HG03060 (cell line): ENCODE data around the gene EBF4.

ENCODE experiments used
- ATAC-seq: cut with Tn5 transposase; IDR thresholded peaks from one replicate; pipeline ENCODE4 v1.9.1; 2021; ENCODE audit warnings: low read depth, moderate number of reproducible peaks; ENCODE audit not compliant: unreplicated experiment

Gene EBF4, protein sequence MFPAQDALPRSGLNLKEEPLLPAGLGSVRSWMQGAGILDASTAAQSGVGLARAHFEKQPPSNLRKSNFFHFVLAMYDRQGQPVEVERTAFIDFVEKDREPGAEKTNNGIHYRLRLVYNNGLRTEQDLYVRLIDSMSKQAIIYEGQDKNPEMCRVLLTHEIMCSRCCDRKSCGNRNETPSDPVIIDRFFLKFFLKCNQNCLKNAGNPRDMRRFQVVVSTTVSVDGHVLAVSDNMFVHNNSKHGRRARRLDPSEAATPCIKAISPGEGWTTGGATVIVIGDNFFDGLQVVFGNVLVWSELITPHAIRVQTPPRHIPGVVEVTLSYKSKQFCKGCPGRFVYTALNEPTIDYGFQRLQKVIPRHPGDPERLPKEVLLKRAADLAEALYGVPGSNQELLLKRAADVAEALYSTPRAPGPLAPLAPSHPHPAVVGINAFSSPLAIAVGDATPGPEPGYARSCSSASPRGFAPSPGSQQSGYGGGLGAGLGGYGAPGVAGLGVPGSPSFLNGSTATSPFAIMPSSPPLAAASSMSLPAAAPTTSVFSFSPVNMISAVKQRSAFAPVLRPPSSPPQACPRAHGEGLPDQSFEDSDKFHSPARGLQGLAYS

DNA sequence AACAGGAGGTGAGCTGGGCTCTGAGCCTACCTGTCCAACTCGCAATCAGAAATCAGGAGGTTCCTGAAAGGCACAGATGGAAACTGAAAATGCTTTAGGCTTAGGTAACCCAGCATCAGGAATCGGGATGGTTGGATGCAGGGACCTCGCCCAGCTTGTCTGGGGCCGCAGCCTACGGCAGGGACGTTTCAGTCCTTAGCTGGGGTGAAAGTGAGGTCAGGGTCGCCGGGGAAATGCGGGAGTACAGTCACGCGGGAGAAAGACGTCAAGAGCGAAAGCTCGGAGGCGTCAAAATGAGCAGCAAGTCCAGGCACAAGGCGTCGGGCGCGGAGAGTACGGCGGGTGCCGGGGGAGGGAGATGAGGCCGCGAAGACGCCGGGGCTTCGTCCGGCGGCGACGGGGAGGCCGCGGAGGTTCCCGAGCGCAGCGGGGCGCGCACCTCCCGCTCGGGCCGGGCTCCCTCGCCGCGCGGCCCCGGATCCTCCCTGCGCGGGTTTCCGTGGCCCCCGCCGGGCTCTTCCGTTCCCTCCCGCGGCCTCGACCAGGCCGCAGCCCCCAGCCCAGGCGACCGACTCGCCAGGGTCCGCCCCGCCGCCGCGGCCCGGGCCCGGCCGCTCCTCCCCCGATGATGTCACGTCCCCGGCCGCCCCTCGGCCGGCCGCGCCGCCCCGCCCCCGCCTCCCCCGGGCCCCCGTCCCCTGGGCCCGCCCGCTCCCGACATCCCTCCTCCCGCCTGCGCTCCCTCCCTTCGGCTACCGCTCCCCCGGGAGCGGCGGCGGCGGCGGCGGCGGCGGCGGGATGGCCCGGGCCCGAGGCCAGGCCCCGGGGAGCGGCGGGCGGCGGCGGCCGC, at the start of gene EBF4:
TSS of gene EBF4 (plus strand) at position 745 of the 850 bp plus-strand sequence. CDS start 866 bp downstream, outside the sequence.
- ATAC-seq, result no peak

DNA sequence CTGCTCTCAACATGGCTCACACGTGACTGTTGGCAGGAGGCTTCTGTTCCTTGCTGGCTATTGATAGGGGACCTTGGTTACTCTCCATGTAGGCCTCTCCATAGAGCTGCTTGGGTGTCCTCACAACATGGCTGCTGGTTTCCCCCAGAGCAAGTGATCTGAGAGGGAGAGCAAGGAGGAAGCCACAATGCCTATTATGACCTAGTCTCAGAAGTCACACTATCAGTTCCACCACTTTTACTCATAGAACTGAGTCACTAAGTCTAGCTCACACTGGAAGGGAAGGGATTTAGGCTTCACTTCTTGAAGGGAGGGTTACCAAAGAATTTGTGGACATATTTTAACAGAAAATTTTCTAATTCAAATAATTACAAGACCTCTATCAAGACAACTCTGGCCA, 48.9 kb upstream of the EBF4 start:
- no peak for ATAC-seq

DNA sequence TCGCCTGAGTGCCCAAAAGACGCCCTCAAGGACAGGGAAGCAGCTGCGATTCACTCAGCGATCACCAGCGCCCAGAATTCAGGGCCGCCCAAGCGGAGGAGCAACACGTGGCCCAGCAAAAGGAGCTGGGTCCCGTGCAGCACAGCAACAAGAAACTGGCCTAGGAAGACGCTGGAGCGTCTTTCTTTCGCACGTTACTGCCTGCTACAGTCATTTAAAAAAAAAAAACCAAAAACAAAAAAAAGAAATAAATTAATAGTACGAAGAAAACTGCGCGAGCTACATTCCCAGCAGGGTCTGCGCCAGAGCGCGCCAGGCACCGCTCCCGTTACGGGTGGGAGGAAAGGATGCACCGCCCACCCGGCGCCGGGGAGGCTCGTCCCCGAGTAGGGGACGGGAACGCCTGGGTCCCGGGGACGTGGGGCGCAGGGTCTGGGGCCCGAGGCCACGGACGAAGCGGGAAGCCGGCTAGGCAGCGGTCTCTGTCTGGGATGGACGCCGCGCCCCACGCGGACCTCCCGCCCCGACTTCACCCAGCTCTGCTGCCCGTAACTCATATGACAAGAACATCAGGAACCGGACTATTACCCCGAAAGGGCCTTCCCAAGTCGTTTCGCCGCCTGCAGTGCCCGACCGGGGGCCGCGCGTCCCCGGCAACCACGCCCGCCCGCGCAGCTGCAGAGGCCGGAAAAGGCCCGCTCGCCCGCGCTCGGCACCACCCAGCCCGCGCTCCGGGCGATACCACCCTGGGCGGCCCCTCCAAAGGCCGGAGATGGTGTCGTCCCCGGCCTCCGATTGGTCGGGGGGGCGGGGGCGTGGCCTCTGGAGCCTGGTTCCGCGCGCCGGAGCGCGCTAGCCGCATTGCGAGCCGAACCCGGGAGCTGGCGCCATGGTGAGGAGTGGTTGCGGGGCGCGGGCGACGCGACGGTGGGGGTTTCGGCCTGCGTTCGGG, 40.5 kb upstream of the EBF4 start, which contains the start of gene NOP56:
TSS of gene NOP56 (plus strand) at position 861 of the 952 bp plus-strand sequence. CDS start at position 890, 29 bp downstream.
- peak; percentile 58 for ATAC-seq

DNA sequence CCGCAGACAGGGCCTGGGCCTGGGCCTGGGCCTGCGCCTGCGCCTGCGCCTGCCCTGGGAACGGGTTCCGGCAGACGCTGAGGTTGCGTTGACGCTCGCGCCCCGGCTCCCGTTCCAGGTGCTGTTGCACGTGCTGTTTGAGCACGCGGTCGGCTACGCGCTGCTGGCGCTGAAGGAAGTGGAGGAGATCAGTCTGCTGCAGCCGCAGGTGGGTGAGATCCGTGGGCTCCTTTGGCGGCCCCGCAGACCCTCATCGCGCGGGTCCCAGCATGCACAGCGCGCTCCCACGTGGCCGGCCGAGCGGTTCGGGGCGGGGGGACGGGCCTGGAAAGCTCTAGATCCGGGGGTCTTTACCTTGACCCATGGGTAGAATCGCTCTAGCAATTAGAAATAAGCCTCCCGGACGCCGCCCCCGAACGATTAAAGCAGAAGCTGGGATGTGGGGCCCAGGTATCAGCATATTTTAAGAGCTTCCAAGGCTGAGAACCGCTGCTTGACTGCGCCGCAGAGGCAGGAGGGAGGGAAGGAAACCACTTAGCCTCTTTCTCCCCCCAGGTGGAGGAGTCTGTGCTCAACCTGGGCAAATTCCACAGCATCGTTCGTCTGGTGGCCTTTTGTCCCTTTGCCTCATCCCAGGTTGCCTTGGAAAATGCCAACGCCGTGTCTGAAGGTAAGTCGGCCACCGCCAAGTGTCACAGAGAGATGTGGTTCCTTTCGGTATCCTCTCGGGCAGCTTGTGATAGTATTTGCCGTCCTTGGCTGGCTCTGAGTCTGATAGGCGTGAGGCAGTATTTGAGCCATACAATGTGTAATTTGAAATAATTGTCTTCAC, 39.6 kb upstream of the EBF4 start:
- ATAC-seq, result peak; percentile 23

DNA sequence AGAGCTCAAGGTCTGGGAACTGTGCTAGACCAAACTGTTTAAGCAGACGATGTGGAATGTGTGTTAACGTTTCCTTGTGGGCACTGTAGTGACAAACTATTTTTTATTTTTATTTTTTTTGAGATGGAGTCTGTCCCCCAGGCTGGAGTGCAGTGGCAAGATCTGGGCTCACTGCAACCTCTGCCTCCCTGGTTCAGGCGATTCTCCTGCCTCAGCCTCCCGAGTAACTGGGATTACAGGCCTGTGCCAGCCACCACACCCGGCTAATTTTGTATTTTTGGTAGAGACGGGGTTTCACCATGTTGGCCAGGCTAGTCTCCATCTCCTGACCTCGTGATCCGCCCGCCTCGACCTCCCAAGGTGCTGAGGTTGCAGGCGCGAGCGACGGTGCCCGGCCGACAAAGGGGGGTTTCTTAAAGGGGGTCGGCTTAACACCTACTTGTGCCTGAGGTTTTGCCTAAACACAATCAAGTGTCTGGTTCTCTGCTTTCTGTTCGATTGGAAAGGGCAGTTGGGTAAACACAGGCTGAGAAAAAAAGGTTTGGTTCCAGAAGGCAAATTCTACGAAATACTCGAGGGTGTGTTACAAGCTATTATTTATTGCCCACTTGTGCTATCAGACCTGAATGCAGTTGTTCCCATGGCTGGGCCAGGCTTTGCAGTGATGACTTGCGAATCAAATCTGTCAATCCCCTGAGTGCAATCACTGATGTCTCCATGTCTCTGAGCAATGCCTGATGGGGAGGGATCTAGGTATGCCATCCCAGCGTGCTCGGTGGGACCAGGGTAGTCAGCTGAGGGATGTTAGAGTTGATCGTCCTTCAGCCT, 38.8 kb upstream of the EBF4 start:
- no peak for ATAC-seq

DNA sequence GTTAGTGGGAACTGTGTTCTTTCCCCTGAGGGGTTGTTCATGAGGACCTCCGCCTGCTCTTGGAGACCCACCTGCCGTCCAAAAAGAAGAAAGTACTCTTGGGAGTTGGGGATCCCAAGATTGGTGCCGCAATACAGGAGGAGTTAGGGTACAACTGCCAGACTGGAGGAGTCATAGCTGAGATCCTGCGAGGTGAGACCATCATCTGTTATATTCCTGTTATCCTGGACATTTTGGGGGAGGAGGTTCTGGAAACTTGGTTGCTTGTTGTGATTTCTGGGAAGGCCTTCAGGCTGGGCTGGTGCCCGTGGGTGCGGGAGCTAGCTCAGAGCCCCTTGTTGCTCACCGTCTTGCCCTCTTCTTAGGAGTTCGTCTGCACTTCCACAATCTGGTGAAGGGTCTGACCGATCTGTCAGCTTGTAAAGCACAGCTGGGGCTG, 38.2 kb upstream of the EBF4 start:
- ATAC-seq, result no peak

DNA sequence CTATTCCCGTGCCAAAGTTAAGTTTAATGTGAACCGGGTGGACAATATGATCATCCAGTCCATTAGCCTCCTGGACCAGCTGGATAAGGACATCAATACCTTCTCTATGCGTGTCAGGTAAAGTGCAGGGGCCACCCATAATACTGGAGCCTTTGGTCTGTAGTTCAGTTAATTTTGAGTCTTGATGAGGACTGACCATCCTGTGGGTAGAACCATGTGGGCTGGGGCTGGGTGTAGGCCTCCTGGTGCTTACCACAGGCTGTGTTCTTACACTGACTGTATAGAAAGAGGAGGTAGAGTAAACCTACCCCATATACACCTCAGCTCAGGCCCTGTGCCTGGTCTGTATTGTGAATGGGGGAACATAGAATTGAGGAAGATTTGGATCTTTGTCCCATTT, 37.7 kb upstream of the EBF4 start:
- ATAC-seq, result no peak

DNA sequence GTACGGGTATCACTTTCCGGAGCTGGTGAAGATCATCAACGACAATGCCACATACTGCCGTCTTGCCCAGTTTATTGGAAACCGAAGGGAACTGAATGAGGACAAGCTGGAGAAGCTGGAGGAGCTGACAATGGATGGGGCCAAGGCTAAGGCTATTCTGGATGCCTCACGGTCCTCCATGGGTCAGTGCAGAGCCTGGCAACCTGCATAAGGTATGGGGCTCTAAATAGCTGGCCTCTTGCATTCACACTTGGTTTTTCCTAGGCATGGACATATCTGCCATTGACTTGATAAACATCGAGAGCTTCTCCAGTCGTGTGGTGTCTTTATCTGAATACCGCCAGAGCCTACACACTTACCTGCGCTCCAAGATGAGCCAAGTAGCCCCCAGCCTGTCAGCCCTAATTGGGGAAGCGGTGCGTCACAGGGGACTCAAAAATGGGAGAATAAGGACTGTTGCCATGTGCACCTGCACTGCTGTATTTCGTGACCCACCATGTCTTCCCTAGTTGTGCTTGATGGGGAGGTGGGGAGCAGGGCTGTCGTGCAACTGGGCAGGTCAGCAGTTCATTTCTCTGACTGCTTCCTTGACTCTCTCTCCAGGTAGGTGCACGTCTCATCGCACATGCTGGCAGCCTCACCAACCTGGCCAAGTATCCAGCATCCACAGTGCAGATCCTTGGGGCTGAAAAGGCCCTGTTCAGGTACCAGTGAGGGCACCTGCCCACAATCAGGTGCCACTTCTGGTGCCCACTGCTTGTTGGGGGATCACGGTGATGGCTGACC, 37.1 kb upstream of the EBF4 start:
- ATAC-seq, result no peak

DNA sequence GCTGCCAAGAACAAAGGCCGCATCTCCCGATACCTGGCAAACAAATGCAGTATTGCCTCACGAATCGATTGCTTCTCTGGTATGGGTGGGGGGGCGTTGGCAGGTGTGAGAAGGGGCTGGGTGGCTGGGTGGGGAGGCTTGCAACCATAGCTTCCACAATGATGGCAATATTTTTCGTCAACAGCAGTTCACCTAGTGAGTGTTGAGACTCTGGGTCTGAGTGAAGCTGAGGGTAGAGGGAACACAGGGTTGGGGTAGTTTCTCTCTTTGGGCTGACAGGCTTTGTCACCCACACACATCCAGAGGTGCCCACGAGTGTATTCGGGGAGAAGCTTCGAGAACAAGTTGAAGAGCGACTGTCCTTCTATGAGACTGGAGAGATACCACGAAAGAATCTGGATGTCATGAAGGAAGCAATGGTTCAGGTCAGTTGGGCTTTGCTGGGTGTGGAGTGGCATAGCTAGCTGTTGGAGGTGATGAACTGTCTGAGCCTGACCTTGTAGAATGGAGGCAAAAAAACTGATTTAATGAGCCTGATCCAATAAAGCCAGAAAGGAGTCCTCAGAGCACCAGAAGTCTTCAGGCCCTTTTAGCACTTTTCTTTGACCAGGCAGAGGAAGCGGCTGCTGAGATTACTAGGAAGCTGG, 36.0 kb upstream of the EBF4 start:
- no peak for ATAC-seq

DNA sequence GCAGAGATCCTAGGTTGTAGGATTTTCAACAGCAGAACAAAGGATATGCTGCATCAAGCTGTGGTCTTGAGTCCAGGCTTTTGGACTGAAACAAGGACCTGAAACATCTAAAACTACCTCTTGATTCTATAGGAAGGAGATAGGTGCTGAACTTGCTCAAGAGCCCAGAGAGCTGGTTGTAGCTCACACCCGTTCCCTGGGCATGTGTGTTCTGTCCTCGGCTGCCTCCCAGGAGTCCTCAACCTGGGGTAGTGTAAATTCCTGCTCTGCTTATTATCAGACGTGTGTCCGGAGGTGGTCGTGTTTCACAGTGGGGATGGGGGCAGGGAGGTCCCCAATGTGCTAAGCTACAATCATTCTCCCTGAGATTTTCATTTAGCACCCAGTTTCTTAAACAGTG, 35.3 kb upstream of the EBF4 start:
- no peak for ATAC-seq

DNA sequence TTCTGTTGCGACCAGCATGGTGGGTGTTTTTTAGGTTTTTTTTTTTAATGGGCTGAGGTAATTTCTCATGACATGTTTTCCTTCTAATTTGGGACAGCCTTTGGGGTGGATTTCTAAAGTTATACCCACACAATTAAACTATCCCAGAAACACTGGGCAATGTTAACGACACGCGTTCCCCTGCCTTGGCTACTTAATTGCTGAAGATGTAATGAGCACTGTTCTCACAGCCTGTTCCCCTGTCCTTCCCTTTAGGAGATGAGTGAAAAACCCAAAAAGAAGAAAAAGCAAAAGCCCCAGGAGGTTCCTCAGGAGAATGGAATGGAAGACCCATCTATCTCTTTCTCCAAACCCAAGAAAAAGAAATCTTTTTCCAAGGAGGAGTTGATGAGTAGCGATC, 34.9 kb upstream of the EBF4 start:
- ATAC-seq, result no peak

DNA sequence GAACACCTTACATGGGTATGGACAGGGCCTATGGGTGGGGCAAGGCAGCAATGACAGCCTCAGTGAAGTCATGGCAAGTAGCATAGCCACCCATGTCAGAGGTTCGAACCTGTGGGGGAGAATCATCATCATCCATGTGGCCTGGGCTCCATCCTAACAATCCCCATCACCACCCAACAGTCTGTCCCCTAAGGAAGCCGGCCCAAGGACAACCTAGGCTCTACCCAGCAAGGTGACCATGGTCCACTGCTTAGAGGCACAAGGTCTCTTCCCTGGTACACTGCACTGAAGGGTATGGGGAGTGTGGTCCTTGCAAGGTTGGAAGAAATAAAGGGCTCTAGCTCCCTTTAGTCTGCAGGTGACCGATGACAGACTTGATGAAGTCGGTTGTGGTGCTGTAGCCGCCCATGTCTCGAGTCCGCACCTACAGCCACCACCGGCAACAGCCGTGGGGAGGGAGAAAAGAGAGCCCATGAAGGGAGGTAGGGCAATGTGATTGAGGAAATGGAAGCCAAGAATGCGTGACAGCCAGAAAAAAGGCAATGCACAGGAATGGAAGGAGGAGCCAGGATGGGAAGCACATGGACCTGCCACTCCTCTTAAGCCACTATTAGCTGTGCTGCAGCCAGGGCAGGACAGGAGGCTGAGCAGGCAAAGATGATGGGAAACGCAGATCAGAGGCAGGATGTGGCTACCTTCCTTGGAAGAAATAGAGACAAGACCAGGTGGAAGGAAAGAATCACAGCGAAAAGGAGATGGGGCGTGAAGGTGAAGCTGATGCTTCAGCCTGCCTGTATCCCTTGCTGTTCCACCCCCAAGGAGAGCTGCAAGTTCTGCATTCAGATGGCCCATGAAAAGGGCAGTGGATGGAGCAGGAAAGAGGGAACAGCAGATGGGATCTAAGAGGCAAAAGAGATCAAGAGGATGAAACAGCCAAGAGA, 33.9 kb upstream of the EBF4 start:
- no peak for ATAC-seq

DNA sequence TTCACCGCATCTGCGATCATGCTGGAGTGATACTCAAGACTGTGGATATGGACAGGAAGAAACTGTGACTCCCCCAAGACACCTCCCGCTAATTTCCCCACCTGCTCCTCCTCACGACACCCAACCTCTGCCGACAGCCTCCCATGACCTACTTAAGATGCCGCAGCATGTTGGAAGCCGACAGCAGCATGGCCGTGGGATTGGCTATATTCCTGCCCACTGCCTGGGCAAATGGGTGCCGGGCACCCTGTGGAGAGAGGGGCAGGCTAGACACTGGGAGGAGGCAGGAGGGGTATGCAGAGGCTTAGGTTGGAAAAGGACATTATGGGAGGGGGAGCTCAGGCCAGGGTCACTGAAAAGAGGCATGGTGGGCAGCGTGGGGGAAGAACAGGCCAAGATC, 33.0 kb upstream of the EBF4 start:
- no peak for ATAC-seq

DNA sequence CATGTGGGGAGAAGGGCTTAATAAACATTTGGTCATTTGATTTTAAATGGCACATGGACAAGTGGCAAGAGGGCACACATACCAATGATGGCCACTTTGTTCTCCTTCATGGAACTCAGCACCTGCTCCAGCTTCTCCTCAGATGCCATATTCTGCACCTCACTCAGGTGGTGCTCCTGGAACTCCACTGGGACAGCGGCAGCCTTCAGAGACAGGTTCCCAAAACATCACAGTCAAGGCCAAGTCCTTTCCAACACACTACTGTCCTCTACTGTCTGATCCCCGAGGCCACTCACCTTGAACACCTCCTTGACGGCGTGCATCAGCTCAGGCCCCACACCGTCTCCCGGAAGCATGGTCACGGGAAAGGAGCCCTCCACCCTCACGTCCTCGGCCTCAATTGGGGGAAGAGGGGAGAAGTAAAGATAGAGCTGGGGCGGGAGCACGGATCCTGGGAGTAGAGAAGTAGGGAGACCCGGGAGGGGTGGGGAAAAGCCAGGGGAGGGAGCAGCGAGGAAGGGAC, 29.2 kb upstream of the EBF4 start:
- ATAC-seq, result no peak

DNA sequence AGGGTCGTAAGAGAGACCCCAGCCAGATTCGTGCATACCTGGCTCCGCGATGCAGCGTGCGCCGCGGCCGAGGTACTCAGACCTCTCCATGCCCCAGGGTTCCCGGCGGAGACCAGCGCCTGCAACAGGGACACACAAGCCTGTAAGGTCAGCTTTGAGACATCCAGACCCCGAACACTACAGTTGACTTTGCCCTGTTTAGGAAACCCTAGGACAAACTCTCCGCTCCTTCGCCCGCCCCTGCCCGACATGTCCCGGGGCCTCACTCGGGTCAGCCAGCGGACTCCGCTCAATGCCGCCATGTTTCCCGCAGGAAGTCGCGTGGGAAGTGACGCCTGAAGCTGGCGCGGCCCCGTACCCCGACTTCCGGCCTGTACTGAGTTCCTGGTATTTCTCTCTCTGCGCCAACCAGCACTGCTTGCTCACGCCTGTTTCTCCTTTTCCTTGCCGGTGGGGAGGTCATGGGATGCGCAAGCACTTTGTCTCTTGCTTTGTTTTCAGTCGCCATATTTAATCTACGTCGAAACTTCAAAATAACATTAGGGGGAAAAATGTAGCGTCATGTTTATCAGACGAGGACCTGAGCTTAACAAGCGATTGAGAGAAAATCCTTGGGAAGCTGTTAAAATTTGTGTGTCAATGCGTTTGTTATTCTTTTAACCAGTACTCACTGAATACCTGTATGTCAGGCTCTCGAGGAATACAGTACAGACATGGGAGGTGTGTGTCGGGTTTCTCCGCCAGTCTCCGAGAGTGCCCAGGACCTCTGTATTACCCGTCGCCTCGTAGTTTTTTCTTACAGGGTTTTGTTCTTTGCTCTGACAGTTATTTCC, 28.5 kb upstream of the EBF4 start, which contains the start of gene IDH3B:
TSS of gene IDH3B (minus strand) at position 330 of the 833 bp plus-strand sequence. CDS start at position 302, 28 bp downstream.
- ATAC-seq, result peak; percentile 62
